Activated CD4-positive, alpha-beta T cell treated with anti-CD3 and anti-CD28 coated beads for 4 hours (primary cell): ENCODE measurements around the gene RNASEH2A.
A peak's percentile ranks its signal among the peaks of the same experiment; 100 is the strongest.
"Not testable (repeated sequence)": the region's sequence is repeated elsewhere in the genome, so short reads cannot be mapped to it uniquely, and the experiment has no call there.

Source experiments
- DNase-seq, 2 donors: peaks; one replicate each; pipeline ENCODE4 v3.0.0-alpha.2; 2020

RNASEH2A gene

GRCh38 chr19:12794196-12794941 is 12.0 kb upstream of the RNASEH2A start:
- no peak for DNase-seq

- no peak for DNase-seq
These were observed 11.4 kb upstream of the RNASEH2A start for GRCh38 chr19:12794971-12795381.

DNA sequence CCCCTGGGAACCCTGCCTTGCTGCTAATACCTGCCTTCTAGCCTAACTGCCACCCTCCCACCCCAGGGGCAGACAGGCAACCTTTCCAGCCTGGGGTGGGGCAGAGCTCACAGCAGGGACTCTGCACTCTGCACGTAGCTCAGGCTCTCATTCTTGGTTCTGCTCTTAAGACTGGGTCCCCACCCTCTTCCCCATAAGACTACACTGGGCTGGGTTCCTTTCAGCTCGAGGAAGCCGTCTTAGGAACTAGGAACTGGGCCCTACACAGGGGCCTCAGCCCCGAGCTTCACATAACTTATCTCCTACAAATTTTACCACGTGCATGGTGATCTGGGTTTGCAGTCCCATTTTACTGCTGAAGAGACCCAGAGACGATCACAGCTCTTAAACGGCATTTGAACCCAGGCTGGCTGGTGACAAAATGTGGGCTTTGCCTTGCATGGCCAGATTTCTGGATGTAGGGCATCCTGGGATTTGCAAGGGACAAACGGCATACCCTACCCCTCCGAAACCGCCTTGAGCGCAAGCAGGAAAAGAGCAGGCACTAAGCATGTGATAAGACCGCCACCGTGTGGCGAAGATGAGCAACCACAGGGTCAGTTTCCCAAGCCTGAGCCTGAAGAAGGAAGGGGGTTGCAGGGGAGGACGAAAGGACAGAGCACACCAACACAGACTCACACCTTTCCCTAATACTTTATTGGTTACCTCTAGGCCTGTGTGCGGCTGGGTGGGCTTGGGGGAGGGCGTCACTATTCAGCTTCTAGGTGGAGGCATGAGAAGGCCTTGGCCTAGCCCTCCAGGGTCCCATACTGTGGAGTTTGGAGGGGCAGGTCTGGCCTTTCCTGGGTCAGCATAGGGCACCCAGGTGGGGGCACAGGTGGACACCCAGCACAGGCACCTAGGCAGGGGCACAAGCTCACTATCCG is 10.0 kb upstream of the RNASEH2A start:
- peak; percentile 72 to 75 for DNase-seq

DNA sequence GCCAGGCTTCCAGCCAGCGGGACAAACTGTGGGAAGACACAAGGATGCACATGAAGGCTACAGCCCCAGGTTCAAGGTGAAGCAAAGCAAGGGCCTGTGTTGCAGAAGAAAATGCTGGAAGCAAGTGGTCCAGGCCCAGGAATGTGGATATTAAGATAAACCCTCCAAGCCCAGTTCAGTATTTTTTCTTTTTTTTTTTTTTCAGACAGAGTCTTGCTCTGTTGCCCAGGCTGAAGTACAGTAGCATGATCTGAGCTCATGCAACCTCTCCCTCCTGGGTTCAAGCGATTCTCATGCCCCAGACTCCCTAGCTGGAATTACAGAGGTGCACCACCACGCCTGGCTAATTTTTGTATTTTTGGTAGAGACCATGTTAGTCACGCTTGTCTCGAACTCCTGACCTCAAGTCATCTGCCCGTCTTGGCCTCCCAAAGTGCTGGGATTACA is 9.2 kb upstream of the RNASEH2A start:
- no peak for DNase-seq

DNA sequence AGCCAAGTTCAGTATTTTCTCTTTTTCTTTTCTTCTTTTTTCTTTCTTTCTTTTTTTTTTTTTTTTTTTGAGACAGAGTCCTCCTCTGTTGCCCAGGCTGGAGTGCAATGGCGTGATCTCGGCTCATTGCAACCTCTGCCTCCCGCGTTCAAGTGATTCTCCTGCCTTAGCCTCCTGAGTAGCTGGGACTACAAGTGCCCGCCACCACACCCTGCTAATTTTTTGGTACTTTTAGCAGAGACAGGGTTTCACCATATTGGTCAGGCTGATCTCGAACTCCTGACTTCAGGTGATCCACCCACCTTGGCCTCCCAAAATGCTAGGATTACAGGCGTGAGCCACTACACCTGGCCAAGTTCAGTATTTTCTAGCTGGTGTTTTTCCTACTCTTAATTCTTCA is 8.8 kb upstream of the RNASEH2A start:
- DNase-seq: not testable (repeated sequence)

GRCh38 chr19:12799742-12800465 is 6.5 kb upstream of the RNASEH2A start:
- DNase-seq: no peak

GRCh38 chr19:12800466-12800770 is 6.0 kb upstream of the RNASEH2A start:
- no peak for DNase-seq

- DNase-seq: peak in 1 of 2 donors; percentile 23
These were observed 5.4 kb upstream of the RNASEH2A start for GRCh38 chr19:12800923-12801465.

GRCh38 chr19:12801466-12802266 is 4.7 kb upstream of the RNASEH2A start, which contains the start of the genes PRDX2 and THSD8:
TSS of gene PRDX2 (minus strand) at chr19:12801800. CDS start at chr19:12801261, 539 bp downstream.
TSS of gene THSD8 (plus strand) at chr19:12802069. CDS start at chr19:12802072, 3 bp downstream.
- peak; percentile 60 to 74 for DNase-seq

DNA sequence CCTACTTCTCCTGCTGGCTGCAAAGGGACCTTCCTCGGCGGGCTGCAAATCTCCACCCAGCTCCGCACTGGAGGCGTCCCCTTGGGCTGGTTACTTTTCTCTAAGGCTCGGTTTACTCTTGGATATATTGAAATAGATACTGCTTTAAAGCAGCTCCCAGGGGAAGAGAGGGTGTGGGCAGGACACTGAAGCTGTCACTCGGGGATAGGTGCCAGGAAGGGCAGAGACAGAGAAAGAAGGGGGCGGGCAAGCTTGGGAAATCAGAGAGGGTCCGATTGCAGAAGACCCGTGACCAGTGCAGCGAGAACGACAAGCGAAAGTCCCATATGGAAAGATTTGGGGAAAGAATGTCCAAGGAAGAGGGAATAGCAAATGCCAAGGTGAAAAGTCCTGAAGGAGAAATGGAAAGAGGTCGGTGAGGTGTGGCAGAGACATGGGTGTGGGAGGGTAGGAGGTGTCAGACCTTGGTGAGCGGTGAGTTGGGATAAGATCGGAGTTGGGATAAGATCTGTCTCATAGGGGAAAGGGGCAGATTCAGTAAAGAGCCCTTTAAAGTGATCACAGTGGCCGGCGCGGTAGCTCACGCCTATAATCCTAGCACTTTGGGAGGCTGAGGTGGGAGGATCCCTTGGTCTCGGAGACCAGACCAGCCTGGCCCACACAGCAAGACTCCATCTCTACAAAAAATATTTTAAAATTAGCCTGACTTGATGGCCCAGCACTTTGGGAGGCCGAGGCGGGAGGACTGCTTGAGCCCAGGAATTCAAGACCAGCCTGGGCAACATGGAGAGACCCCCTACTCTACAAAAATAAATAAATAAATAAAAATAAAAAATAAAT is 3.9 kb upstream of the RNASEH2A start:
- no peak for DNase-seq

GRCh38 chr19:12804051-12804450 is 2.3 kb upstream of the RNASEH2A start:
- no peak for DNase-seq

DNA sequence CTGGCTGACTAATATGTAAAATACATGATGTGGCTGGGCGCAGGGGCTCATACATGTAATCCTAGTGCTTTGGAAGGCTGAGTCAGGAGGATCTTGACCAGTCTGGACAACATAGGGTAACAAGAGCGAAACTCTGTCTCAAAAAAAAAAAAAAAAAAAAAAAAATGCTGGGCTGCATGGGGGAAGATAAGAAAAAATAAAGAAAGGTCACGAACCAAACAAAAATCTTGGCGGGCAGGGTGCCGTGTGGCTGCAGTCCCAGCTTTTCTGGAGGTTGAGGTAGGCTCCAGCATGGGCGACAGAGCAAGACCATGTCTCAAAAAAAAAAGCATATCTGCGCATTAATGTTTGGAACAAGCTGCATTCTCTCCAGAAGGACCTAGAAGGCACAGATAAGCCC is 8.7 kb downstream of the RNASEH2A start:
- no peak for DNase-seq

DNA sequence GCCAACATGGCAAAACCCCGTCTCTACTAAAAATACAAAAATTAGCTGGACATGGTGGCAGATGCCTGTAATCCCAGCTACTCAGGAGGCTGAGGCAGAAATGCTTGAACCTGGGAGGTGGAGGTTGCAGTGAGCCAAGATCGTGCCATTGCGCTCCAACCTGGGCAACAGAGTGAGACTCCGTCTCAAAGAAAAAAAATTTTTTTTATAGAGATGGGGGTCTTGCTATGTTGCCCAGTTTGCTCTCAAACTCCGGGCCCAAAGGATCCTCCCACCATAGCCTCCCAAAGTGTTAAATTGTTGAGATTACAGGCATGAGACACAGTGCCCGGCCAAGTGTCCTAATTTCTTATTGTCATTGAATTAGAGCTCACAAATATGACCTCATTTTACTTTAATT is 10.8 kb downstream of the RNASEH2A start:
- DNase-seq: not testable (repeated sequence)

DNA sequence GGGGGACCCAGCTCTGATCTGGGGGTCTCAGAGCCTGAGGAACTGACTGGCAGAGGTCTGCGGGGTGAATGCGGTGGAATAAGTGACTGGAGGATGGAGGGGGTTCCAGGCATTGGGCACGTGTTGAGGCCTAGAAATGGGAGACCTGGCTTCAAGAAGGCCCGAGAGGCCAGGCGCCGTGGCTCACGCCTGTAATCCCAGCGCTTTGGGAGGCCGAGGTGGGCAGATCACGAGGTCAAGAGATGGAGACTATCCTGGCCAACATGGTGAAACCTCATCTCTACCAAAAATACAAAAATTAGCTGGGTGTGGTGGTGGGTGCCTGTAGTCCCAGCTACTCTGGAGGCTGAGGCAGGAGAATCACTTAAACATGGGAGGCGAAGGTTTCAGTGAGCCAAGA is 11.4 kb downstream of the RNASEH2A start:
- not testable (repeated sequence) for DNase-seq

DNA sequence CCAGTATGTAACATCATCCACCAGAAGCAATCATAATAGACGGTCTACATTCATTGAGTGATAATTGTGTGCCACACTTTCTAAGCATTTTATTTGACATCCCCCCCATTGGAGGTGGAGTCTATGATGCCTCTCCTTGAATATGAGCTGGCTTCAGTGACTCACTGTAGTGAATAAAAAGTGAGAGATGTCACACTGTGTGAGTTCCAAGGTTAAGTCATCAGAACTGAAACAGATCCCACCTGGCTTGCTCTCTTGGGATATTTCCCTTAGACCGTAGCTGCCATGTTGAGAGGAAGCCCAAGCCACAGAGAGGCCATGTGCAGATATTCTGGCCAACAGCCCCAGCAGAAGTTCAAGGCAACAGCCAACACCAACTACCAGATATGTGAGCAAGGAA is 15.4 kb downstream of the RNASEH2A start:
- DNase-seq: no peak

- no peak for DNase-seq
These were observed 19.1 kb downstream of the RNASEH2A start for GRCh38 chr19:12825254-12826131.

DNA sequence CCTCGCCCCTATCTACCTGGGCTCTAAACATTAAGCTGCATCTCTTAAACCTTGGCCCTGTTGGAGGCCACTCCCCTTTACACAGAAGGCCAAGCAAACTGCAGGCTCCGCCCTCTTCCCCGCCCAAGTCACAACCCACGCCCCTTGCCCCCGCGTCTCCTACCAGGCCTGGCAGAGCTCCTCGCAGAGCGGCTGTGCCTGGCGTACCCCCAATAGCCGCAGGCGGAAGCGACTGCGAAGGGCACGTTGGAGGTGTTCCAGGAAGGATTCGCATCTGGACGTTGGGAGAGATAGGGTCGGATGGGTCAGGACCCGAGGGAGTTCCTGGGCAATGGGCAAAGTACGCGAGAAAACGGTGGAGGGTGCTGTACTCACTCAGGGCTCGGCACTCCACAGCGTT is 22.1 kb downstream of the RNASEH2A start:
- no peak for DNase-seq

GRCh38 chr19:12833418-12833737 is 27.0 kb downstream of the RNASEH2A start:
- no peak for DNase-seq

DNA sequence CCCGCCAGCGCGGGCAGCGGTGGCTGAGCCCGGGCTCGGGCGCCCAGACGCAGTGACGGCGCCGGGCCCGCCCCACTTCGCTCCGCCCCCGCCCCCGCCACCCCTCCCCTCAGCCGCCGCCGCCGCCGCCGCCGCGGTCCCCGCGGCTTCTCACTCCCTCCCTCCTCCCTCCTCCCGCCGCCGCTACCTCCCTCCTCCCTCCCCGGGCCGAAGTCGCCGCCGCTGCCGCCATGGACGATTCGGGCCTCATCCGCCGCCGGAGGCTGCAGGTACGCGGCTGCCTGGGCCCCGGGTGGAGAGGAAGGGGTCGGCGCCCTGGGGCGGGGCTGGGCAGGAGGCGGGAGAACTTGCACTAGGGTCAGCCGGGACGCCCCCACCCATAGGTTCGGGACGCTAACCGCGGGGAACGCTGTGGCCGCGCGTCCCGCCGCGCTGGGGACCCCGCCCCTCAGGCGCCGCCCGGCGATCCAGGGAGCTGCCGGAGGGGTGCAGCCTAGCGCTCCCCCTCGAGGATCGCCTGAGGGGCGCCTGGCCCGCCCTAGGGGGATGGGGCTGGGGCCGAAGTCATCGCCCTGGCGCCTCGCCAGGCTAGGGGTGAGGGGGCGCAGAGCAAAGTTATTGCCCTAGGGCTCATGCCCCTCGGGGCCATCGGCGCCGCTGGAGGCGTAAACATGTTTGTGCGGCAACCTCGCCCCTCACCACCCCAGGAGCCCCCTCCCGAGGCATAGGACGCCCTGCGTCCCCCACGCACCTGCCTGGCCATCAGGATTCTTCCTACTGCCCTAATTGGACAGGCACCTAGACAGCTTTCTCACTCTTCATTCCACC is 27.6 kb downstream of the RNASEH2A start:
- DNase-seq: peak; percentile 28 to 46
